ENCODE measurements around the gene COL4A2. TPM values are rescaled to one million over a fixed set of nuclear protein-coding genes. Genes with fewer than 3 reads are reported as not detected.

Gene COL4A2
- polyA plus RNA-seq, 2 of the 4 experiments (the other 2 are of a cell fraction), result 46.9 to 119 TPM

- Histone ChIP-seq H3K4me1 (peaks cover 8% of the 10 kb centered on the region; the same call in 1 of the 3 replicates), H3K4me3 (no peak overlapping the region), H3K27ac (no peak overlapping the region), H3K4me2 (no peak overlapping the region), H3K9me3 (no peaks in the 10 kb centered on the region)
- FAIRE-seq (no peak), ATAC-seq (no peak), DNase-seq (ENCODE audit: low read depth in 1 of 2, low spot score in 1 of 2) (no peak)
- CTCF ChIA-PET, result interaction anchor here (0.7 to 1.8 kb wide), 2 partner anchors 9 to 12 kb away, joined by 3 to 4 read pairs; no protein-coding TSS in a partner anchor
- TF ChIP-seq CHD2 (IDR thresholded peaks at IDR 0.05; ENCODE audit: low read length, partially characterized antibody), result no peak
- POLR2A ChIA-PET, result no interaction called here
- WGBS (ENCODE audit: missing lambda C conversion rate), result 73% methylated on average over 16 of the region's 25 CpGs
Observed at GRCh38 chr13:110525328-110526319, 218.5 kb downstream of the COL4A2 start.

GRCh38 chr13:110528371-110528770 is 221.3 kb downstream of the COL4A2 start:
- no peak for FAIRE-seq
- ATAC-seq, result no peak
- WGBS (ENCODE audit: missing lambda C conversion rate), result 64% methylated on average over 4 of the region's 5 CpGs
- ChIA-PET POLR2A (interaction anchor here (0.6 kb wide), 1 partner anchor 19 kb away, joined by 3 read pairs; no protein-coding TSS in a partner anchor), CTCF (interaction anchor here (0.7 kb wide), 1 partner anchor 73 kb away, joined by 3 read pairs; no protein-coding TSS in a partner anchor)
- Histone ChIP-seq H3K4me1 (peaks cover 3% of the 10 kb centered on the region; the same call in 1 of the 3 replicates), H3K27ac (no peak overlapping the region), H3K4me2 (no peak overlapping the region), H3K4me3 (no peak overlapping the region), H3K9me3 (no peaks in the 10 kb centered on the region)
- DNase-seq (ENCODE audit: low read depth in 1 of 2, low spot score in 1 of 2), result no peak
- TF ChIP-seq EHF (CRISPR knock-in tag; IDR thresholded peaks at IDR 0.05), result no peak
- no peak for TF ChIP-seq POLR2A (IDR thresholded peaks at IDR 0.05; ENCODE audit: low read length)
- TF ChIP-seq FOSL2 (IDR thresholded peaks at IDR 0.05), result no peak
- no peak for TF ChIP-seq FOSL2 (CRISPR knock-in tag; IDR thresholded peaks at IDR 0.05)
- no peak for TF ChIP-seq ZNF302 (CRISPR knock-in tag; IDR thresholded peaks at IDR 0.05)
- no peak for TF ChIP-seq ZC3H11A (IDR thresholded peaks at IDR 0.05)
- TF ChIP-seq HEYL (CRISPR knock-in tag; IDR thresholded peaks at IDR 0.05), result no peak
- TF ChIP-seq RNF2 (IDR thresholded peaks at IDR 0.05; ENCODE audit: borderline replicate concordance, low read depth), result no peak
- no peak for TF ChIP-seq NR3C1 (IDR thresholded peaks at IDR 0.05)
- no peak for TF ChIP-seq BCL3 (IDR thresholded peaks at IDR 0.05)
- no peak for TF ChIP-seq CHD4 (IDR thresholded peaks at IDR 0.05; ENCODE audit: borderline replicate concordance)
- TF ChIP-seq POLR2AphosphoS2 (conservative IDR thresholded peaks at IDR 0.05; ENCODE audit: low read length), result no peak
- TF ChIP-seq PHF8 (IDR thresholded peaks at IDR 0.05; ENCODE audit: borderline replicate concordance, low read depth), result no peak

- FAIRE-seq (no peak), ATAC-seq (no peak), DNase-seq (ENCODE audit: low read depth in 1 of 2, low spot score in 1 of 2) (no peak)
- Histone ChIP-seq H3K4me1 (peaks cover 3% of the 10 kb centered on the region; the same call in 1 of the 3 replicates), H3K27ac (no peak overlapping the region), H3K9me3 (no peaks in the 10 kb centered on the region), H3K4me2 (no peak overlapping the region), H3K4me3 (no peak overlapping the region)
- POLR2A ChIA-PET, result no interaction called here
- 96% methylated on average over 6 of the region's 6 CpGs for WGBS (ENCODE audit: missing lambda C conversion rate)
- CTCF ChIA-PET, result no interaction called here
- TF ChIP-seq EHMT2 (IDR thresholded peaks at IDR 0.05; ENCODE audit: low read depth) (no peak), CHD4 (IDR thresholded peaks at IDR 0.05; ENCODE audit: borderline replicate concordance) (no peak), CTCF (IDR thresholded peaks at IDR 0.05) (no peak), FOXS1 (CRISPR knock-in tag; IDR thresholded peaks at IDR 0.05) (no peak), FOSL2 (IDR thresholded peaks at IDR 0.05) (no peak), FOSL2 (CRISPR knock-in tag; IDR thresholded peaks at IDR 0.05) (no peak), RCOR1 (IDR thresholded peaks at IDR 0.05; ENCODE audit: low read depth, low read length) (no peak), BCL3 (IDR thresholded peaks at IDR 0.05) (no peak), HOXB13 (CRISPR knock-in tag; IDR thresholded peaks at IDR 0.05; ENCODE audit: low read depth) (no peak), HMGXB4 (CRISPR knock-in tag; IDR thresholded peaks at IDR 0.05; ENCODE audit: borderline replicate concordance) (no peak), ZC3H11A (IDR thresholded peaks at IDR 0.05) (no peak), KDM1A (IDR thresholded peaks at IDR 0.05; ENCODE audit: low read depth) (no peak), MAFK (IDR thresholded peaks at IDR 0.05; ENCODE audit: partially characterized antibody) (no peak), ELK1 (IDR thresholded peaks at IDR 0.05; ENCODE audit: low read depth, low read length) (no peak), EP300 (IDR thresholded peaks at IDR 0.05) (no peak)
Observed at GRCh38 chr13:110528911-110529310, 221.8 kb downstream of the COL4A2 start.
